Measurements from ENCODE around the gene PSMG4. TPM values are rescaled to one million over a fixed set of nuclear protein-coding genes. Genes with fewer than 3 reads are reported as not detected.

The PSMG4 gene
- total and polyA plus RNA-seq, 10 of the 15 experiments (the other 5 are each of a cell fraction or from before 2014, with no cell fraction given): 7.1 to 62.6 (median 29.8) TPM

DNA sequence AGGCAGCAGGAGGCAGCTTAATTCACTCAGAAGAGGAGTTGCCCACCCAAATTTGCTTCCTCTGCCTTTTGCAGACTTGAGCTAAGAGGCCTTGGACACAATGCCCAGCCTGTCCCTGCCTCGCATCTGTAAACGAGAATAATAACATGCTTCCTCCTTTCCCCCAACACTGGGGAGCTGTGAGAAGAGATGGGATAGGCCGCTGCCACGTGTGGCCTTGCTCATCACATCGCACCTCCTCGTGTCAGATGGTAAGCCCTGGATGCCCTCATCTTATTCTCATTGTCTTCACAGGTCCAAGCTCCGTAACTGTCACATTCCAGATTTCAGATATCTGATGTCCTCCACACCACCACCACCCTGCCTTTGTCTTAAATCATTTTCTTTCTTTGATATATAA lies 18.2 kb upstream of the PSMG4 start:
- no peaks in the 10 kb centered on the region for H3K9me3 ChIP-seq (replicated peaks; ENCODE audit: control insufficient read depth, insufficient read depth, low read length)
- no peaks in the 10 kb centered on the region; a peak in 1 of 4 replicates for H3K27me3 ChIP-seq (replicated peaks in 1 of 2; ENCODE audit: control insufficient read depth in 2 of 2, insufficient read depth in 2 of 2, low read length in 1 of 2)
- RAD21 ChIA-PET (ENCODE audit: unreplicated experiment): interaction anchor here (1.2 kb wide), 1 partner anchor 11 kb away, joined by 6 read pairs; no protein-coding TSS in a partner anchor
- ATAC-seq: no peak
- intact Hi-C loops (cut with micrococcal nuclease; ENCODE audit: unreplicated experiment): no loop called here
- DNase-seq (ENCODE audit: low read depth, low spot score): no peak
- H3K27ac ChIP-seq (ENCODE audit: control insufficient read depth, insufficient read depth): no peak overlapping the region
- no peak overlapping the region for H3K9ac ChIP-seq (ENCODE audit: control insufficient read depth, insufficient read depth, low read length)
- in situ Hi-C loops (cut with MboI): no loop called here
- H3K4me2 ChIP-seq (ENCODE audit: control insufficient read depth, insufficient read depth): no peak overlapping the region
- WGBS (ENCODE audit: insufficient coverage, insufficient replicate concordance, low lambda C conversion rate, missing lambda C conversion rate): 70% methylated on average over 7 of the region's 7 CpGs
- no TSS peak for BruUV-seq (replicated peaks)
- TF ChIP-seq CBX5 (IDR thresholded peaks at IDR 0.05; ENCODE audit: low read depth) (no peak), RAD51 (IDR thresholded peaks at IDR 0.05) (no peak), ZZZ3 (IDR thresholded peaks at IDR 0.05; ENCODE audit: control insufficient read depth, insufficient read length, low read depth) (no peak), NR2F1 (conservative IDR thresholded peaks at IDR 0.05) (no peak), CHD4 (IDR thresholded peaks at IDR 0.05) (no peak), TCF3 (IDR thresholded peaks at IDR 0.05; ENCODE audit: borderline replicate concordance, insufficient read depth, low read depth, low read length) (no peak), ZNF384 (IDR thresholded peaks at IDR 0.05; ENCODE audit: borderline replicate concordance, low read depth, low read length) (no peak), RAD21 (IDR thresholded peaks at IDR 0.05; ENCODE audit: insufficient read depth, low read depth, low read length) (no peak)
- TF ChIP-seq, protein P1, sequence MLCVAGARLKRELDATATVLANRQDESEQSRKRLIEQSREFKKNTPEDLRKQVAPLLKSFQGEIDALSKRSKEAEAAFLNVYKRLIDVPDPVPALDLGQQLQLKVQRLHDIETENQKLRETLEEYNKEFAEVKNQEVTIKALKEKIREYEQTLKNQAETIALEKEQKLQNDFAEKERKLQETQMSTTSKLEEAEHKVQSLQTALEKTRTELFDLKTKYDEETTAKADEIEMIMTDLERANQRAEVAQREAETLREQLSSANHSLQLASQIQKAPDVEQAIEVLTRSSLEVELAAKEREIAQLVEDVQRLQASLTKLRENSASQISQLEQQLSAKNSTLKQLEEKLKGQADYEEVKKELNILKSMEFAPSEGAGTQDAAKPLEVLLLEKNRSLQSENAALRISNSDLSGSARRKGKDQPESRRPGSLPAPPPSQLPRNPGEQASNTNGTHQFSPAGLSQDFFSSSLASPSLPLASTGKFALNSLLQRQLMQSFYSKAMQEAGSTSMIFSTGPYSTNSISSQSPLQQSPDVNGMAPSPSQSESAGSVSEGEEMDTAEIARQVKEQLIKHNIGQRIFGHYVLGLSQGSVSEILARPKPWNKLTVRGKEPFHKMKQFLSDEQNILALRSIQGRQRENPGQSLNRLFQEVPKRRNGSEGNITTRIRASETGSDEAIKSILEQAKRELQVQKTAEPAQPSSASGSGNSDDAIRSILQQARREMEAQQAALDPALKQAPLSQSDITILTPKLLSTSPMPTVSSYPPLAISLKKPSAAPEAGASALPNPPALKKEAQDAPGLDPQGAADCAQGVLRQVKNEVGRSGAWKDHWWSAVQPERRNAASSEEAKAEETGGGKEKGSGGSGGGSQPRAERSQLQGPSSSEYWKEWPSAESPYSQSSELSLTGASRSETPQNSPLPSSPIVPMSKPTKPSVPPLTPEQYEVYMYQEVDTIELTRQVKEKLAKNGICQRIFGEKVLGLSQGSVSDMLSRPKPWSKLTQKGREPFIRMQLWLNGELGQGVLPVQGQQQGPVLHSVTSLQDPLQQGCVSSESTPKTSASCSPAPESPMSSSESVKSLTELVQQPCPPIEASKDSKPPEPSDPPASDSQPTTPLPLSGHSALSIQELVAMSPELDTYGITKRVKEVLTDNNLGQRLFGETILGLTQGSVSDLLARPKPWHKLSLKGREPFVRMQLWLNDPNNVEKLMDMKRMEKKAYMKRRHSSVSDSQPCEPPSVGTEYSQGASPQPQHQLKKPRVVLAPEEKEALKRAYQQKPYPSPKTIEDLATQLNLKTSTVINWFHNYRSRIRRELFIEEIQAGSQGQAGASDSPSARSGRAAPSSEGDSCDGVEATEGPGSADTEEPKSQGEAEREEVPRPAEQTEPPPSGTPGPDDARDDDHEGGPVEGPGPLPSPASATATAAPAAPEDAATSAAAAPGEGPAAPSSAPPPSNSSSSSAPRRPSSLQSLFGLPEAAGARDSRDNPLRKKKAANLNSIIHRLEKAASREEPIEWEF (IDR thresholded peaks at IDR 0.05; ENCODE audit: insufficient replicate concordance, low read depth, low read length): no peak
- TF ChIP-seq, protein P2, sequence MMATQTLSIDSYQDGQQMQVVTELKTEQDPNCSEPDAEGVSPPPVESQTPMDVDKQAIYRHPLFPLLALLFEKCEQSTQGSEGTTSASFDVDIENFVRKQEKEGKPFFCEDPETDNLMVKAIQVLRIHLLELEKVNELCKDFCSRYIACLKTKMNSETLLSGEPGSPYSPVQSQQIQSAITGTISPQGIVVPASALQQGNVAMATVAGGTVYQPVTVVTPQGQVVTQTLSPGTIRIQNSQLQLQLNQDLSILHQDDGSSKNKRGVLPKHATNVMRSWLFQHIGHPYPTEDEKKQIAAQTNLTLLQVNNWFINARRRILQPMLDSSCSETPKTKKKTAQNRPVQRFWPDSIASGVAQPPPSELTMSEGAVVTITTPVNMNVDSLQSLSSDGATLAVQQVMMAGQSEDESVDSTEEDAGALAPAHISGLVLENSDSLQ (IDR thresholded peaks at IDR 0.05): no peak
- TF ChIP-seq, protein P3, sequence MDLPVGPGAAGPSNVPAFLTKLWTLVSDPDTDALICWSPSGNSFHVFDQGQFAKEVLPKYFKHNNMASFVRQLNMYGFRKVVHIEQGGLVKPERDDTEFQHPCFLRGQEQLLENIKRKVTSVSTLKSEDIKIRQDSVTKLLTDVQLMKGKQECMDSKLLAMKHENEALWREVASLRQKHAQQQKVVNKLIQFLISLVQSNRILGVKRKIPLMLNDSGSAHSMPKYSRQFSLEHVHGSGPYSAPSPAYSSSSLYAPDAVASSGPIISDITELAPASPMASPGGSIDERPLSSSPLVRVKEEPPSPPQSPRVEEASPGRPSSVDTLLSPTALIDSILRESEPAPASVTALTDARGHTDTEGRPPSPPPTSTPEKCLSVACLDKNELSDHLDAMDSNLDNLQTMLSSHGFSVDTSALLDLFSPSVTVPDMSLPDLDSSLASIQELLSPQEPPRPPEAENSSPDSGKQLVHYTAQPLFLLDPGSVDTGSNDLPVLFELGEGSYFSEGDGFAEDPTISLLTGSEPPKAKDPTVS (IDR thresholded peaks at IDR 0.05; ENCODE audit: low read depth, low read length): no peak
- peaks cover 26% of the 10 kb centered on the region for H3K4me1 ChIP-seq (ENCODE audit: control insufficient read depth, insufficient read depth, low read length)
- SMC1A ChIA-PET (ENCODE audit: uncharacterized antibody, unreplicated experiment): no interaction called here
- no peaks in the 10 kb centered on the region for H3K36me3 ChIP-seq (ENCODE audit: control insufficient read depth in 2 of 2, insufficient read depth in 2 of 2, low read length in 1 of 2)
- no peaks in the 10 kb centered on the region for H3K79me2 ChIP-seq (ENCODE audit: control insufficient read depth, insufficient read depth, low read length)
- CTCF ChIA-PET: interaction anchor here (0.7 to 1.7 kb wide), 3 partner anchors 9 to 18 kb away, joined by 3 to 15 read pairs (median 4); no protein-coding TSS in a partner anchor
- H4K20me1 ChIP-seq (ENCODE audit: control insufficient read depth, insufficient read depth): no peaks in the 10 kb centered on the region
- POLR2A ChIA-PET: no interaction called here
- H3K4me3 ChIP-seq: no peak overlapping the region
- FAIRE-seq: no peak
- no peak overlapping the region for H2AFZ ChIP-seq (ENCODE audit: control insufficient read depth, low read depth, low read length)

Data from GM12878 (cell line).